Measurements from ENCODE around the gene BNC2. TPM values are rescaled to one million over a fixed set of nuclear protein-coding genes. Genes with fewer than 3 reads are reported as not detected.

BNC2 gene
- total and polyA plus RNA-seq, 2 of the 4 experiments (the other 2 are of a cell fraction) = 15.5 to 45.2 TPM

GRCh38 chr9:16369427-16369826, 501.0 kb downstream of the BNC2 start:
- in situ Hi-C loops (cut with MboI; ENCODE audit: low sequenced_read_pairs) (no loop called here), intact Hi-C loops (cut with micrococcal nuclease) (no loop called here), dilution Hi-C loops (cut with HindIII; ENCODE audit: low sequenced_read_pairs, unreplicated experiment) (no loop called here)
- Histone ChIP-seq H2AK9ac (replicated peaks; ENCODE audit: low read depth, low read length, poor library complexity) (no peak overlapping the region), H3K14ac (replicated peaks; ENCODE audit: low read depth, low read length) (peak overlapping the region; percentile 84), H4K91ac (ENCODE audit: insufficient read depth, low read depth, low read length) (peak overlapping the region; percentile 90), H3K23ac (ENCODE audit: low read depth, low read length) (no peak overlapping the region), H3K9me3 (ENCODE audit: control insufficient read depth, insufficient read depth, low read length) (no peaks in the 10 kb centered on the region), H3K79me1 (ENCODE audit: low read depth in 1 of 2, low read length in 2 of 2) (no peaks in the 10 kb centered on the region; a peak in 1 of 4 replicates), H4K20me1 (ENCODE audit: insufficient read depth, low read length) (no peaks in the 10 kb centered on the region), H3K4me2 (ENCODE audit: low read depth, low read length) (no peak overlapping the region), H3K36me3 (ENCODE audit: control insufficient read depth, insufficient read depth, low read length) (no peaks in the 10 kb centered on the region), H3K18ac (ENCODE audit: low read depth, low read length) (no peak overlapping the region), H3K27me3 (ENCODE audit: control insufficient read depth, insufficient read depth, low read length) (no peaks in the 10 kb centered on the region), H3K56ac (ENCODE audit: extremely low read depth, insufficient read depth, low read length) (no peak overlapping the region), H2BK120ac (ENCODE audit: low read depth, low read length) (peak overlapping the region; percentile 99), H2BK20ac (ENCODE audit: low read depth, low read length) (peak overlapping the region; percentile 99), H2AK5ac (ENCODE audit: low read depth, low read length) (peak overlapping the region; percentile 91), H3K4ac (ENCODE audit: low read depth, low read length) (peak overlapping the region; percentile 99), H2BK5ac (ENCODE audit: low read depth, low read length, poor library complexity, severe bottlenecking) (no peak overlapping the region), H3K4me1 (ENCODE audit: control insufficient read depth, insufficient read depth, low read length) (peaks cover 10% of the 10 kb centered on the region), H3K27ac (ENCODE audit: insufficient read depth, low read length) (no peak overlapping the region; the same call in 1 of the 2 replicates), H4K8ac (ENCODE audit: low read depth in 2 of 2, low read length in 2 of 2) (peak overlapping the region; percentile 78 to 93), H2AFZ (replicated peaks; ENCODE audit: low read length, poor library complexity) (peak overlapping the region; percentile 55), H4K5ac (ENCODE audit: low read depth, low read length) (peak overlapping the region; percentile 12; the same call in 1 of the 2 replicates), H3K9ac (ENCODE audit: low read depth, low read length) (no peak overlapping the region), H3K9me1 (ENCODE audit: insufficient read depth, low read length) (peaks cover 17% of the 10 kb centered on the region), H2BK15ac (ENCODE audit: low read depth, low read length) (peak overlapping the region; percentile 100), H3K4me3 (ENCODE audit: insufficient read depth, low read depth, low read length) (no peak overlapping the region)
- WGBS, 2 experiments (ENCODE audit: extremely low coverage in 2 of 2, insufficient read length in 1 of 2) = 96% methylated on average over 3 of the region's 4 CpGs; no CpG with 5 or more reads in 1 of the 2 experiments
- POLR2A ChIA-PET (ENCODE audit: unreplicated experiment) = no interaction called here
- no peak for DNase-seq
- CTCF ChIA-PET = no interaction called here
- ATAC-seq (ENCODE audit: low read depth) = no peak
- TF ChIP-seq RFX5 (IDR thresholded peaks at IDR 0.05; ENCODE audit: low read depth, low read length) (no peak), RCOR1 (IDR thresholded peaks at IDR 0.05; ENCODE audit: insufficient replicate concordance, low read length) (no peak), CHD1 (IDR thresholded peaks at IDR 0.05; ENCODE audit: low read depth, low read length) (no peak), RAD21 (IDR thresholded peaks at IDR 0.05; ENCODE audit: low read length) (no peak), CEBPB (IDR thresholded peaks at IDR 0.05; ENCODE audit: low read depth, low read length) (no peak)
- no TSS peak for BruUV-seq (replicated peaks)
